Muscle of arm (tissue), 12 donors: Measurements from ENCODE around the gene SLC13A5. TPM values are rescaled to one million over a fixed set of nuclear protein-coding genes. Genes with fewer than 3 reads are reported as not detected.
"Not testable (repeated sequence)": the region's sequence is repeated elsewhere in the genome, so short reads cannot be mapped to it uniquely, and the experiment has no call there.

Experiments
- DNase-seq: peaks from one replicate; pipeline ENCODE4 v3.0.0-alpha.2; 2013
- polyA plus RNA-seq, 12 donors: library from polyadenylated mRNA; unstranded; fragments of 120-200 nt; gene quantifications; one replicate each; pipeline ENCODE4 v1.2.1, GENCODE V29; 2013; ENCODE audit not compliant: insufficient read length in 12 of 12

The SLC13A5 gene
- polyA plus RNA-seq, 12 donors = 0.11 to 1.9 (median 0.22) TPM; not detected in 3

DNA sequence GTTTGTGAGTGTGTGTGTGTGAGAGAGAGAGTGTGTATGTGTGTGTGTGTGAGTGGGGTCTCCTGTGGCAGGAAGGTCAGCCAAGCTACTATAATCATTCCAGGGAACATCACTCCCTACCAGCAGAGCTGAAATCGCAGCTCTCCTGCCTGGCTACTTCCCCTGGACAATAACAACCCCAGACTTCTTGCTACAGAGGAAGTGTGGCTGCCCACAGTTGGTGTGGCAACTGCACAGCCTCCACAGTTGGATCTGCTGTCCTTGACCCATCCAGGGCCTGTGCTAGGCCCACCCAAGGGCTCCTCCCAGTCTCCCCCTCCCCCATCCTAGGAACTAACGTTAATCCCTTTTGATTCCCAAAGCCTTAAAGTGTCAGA, 1.5 kb downstream of the SLC13A5 start:
- no peak for DNase-seq

DNA sequence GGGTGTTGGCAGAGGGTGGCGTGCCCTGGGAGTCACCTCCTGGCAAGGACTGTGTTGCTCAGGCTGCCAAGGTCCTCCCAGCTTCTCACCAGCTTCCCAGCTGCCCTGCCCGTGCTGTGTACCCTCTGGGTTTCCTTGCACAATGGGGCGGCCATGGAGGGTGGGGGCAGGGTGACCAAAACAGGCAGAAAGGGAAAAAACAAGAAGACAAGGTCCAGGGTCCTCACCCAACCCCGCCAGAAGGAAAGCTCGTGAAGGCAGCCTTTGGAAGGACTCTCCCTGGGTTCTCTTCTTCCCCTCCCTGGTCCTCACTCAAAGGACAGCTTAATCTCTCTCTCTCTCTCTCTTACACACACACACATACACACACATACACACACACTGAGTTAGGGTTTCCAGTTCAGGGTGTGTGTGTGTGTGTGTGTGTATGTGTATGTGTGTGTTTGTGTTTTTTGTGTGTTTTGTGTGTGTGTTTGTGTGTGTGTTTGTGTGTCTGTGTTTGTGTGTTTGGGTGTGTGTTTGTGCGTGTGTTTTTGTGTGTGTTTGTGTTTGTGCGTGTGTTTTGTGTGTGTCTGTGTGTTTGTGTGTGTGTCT, 2.0 kb downstream of the SLC13A5 start:
- no peak for DNase-seq

DNA sequence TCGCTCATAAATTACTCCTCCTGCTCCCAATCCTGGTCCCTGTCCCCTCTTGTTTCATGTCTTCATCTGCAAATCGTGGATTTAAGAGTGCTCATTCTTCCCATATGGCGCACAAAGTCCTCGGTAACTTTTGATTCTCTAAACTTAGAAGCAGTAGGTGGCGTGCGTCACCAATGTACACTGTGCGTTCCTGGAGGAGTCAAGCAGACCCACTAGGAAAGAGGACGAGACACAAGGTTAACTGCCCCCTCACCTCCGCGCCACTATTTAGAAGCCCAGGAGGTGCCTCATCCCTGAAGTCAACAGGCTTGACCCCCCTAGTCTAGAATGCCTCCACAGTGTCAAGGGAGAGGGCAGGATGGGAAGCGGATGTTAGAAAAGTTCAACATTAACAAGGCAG, 2.9 kb downstream of the SLC13A5 start:
- DNase-seq = no peak

DNA sequence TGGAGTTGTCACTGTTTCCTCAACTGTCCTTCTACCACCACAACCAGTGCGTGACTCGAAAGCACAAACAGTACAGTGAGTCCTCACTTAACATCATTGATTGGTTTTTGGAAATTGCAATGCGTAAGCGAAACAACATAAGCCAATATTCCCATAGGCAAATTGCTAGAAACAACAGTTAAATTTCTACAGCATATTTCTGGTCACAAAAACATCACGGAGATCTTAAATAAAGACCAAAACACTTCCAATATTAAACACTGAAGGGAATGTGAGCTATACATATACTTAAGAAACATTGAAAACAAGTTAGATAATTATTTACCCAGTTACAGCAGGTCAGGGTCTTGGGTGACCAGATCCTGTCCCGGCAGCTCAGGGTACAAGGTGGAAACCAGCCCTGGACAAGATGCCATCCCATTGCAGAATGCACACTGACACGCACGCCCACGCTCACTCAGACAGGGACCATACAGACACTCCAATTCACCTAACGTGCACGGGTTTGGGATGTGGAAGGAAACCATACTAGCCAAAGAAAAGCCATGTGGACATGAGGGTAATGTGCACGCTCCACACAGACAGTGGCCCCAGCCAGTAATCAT, 4.7 kb downstream of the SLC13A5 start:
- no peak for DNase-seq

DNA sequence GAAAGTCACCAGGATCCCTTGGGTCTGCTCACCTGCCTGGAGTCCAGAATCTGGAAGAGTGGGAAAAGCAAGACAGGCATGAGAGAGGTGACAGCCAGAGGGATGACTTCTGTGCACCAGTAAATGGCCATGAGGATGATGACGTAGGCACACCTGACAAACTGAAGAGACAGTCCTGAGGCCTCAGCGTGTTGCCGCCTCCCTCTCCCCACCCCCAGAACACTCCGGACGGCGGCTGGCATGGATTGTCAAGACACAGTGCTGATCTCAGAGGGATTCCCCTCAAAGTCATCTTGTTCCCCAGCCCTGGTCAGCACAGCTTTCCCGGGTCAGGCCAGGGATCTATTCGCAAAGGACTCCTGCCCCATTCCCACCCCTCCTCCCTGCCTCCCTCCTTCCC, 6.2 kb downstream of the SLC13A5 start:
- DNase-seq = no peak

DNA sequence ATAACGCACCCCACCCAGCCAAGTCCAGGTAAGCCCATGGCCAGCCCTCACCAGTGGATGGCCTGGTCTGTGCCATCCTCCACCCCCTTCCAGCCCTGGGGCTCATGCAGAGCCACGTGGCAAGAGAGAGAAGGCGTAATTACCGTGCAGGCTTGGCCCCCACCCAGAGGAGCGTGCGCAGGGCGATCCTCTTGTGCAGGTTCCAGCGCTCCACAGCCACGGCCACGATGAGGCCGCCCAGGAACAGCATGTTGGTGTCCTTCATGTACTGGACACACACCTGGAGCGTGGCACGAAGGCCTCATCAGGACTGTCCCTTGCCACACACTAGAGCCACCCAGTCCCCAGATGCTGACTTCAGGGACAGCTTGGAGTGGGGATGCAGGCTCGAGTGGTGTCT, 6.7 kb downstream of the SLC13A5 start:
- no peak for DNase-seq

DNA sequence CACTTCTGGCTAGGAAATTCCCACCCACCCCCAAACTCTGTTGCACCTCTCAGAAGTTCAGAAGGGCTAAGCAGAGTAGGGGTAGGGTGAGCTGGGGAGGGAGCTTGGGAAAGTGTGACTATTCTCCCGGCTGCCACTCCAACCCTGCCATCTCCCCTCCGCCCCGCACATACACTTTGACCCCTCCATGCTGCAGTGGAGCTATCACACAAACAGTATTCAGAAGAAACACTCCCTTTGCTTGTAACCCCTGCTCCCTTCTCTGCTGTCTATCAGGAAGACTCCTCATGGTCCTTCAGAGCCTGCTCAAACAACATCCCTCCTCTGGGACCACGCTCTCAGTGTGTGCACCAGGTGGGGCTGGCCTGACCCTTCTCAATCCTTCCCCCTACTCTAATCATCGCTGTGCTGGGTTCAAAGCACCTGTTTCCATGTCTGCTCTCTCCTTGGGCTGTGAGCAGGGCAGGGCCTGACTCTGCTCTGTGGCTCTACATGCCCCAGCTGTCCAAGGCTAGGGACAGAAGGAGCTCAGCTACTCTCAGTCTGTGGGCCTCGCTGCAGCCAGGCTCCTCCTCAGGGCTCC, 8.6 kb downstream of the SLC13A5 start:
- DNase-seq = no peak

DNA sequence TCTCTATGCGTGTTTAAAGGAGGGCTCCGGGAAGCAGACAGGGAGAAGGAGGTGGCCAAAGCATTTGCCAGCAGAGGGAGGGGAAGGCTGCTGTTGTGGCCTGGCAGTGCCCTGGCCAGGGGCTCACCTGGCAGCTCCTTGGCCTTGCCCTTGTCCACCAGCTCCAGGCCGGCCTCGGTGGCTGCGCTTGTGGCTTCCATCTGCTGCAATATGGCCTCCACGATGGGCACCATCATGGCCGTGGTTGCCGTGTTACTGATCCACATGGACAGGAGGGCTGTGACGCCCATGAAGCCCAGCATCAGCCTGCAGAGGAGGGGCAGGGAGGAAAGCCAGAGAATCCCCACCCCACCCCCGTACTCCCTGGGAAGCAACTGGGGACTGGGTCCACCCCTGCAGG, 9.4 kb downstream of the SLC13A5 start:
- no peak for DNase-seq

DNA sequence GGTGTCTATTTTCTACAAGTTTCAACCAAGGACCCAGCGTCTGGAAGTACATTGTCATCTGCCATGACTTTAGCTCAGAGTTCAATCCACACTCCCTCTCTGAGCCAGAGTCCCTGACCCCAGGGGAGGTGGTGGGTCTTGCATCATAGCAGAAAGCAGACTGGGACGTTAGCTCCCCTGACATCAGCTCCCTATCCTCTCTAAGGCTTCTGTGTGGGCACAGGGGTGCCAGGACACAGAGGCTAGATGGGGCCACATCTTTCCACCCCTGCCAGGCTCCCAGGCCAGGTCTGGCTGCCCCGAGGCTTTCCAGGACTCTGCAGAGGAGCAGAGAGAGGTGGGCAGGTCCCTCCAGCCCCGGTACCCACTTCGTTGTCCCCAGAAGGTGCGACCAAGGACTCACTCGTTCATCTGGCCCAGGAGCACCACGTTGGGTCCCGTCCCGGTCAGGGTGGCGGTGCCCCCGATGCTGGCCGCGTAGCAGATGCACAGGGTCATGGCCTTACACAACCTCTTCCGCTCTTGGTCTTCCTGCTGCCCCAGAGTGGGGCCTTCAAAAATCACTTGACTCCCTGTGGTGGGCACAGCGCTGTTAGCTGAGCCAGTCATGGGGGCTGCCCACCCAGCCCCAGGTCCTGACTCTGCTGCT, 10.5 kb downstream of the SLC13A5 start:
- no peak for DNase-seq

DNA sequence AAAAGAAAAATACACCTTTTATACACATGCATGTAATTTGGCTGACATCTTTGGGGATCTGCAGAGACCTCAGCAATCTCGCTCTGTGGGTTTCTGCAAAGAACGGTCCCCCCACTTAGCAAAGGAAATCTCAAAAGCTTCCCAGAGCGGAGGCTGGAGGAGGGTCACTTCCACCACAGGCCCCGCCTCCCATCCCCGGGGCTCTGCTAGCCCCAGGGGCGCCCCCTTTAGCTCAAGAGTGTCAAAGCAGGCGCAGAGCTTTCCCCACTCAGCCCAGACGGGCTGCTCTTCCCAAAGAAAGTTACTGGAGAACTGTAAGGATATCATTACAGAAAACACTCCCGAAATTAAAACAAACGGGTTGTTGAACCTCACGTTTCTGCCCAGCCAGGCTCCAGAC, 11.4 kb downstream of the SLC13A5 start:
- DNase-seq = no peak

DNA sequence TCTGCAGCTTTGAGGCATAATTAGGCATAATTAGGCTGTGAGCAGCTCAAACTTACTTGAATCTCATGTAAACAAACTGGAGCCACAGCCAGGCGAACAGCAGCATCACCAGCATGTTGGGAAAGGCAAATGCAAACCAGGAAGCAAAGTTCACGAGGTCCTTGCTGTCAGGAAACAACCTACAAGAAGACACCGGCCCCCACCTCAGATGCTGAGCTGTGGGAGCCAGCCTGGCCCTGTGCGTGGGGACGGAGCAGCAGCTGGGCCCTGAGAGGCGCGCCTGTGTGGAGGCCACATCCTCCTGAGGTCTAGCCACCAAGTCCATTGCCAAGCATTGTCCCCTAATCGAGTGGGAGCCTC, 12.2 kb downstream of the SLC13A5 start:
- no peak for DNase-seq

DNA sequence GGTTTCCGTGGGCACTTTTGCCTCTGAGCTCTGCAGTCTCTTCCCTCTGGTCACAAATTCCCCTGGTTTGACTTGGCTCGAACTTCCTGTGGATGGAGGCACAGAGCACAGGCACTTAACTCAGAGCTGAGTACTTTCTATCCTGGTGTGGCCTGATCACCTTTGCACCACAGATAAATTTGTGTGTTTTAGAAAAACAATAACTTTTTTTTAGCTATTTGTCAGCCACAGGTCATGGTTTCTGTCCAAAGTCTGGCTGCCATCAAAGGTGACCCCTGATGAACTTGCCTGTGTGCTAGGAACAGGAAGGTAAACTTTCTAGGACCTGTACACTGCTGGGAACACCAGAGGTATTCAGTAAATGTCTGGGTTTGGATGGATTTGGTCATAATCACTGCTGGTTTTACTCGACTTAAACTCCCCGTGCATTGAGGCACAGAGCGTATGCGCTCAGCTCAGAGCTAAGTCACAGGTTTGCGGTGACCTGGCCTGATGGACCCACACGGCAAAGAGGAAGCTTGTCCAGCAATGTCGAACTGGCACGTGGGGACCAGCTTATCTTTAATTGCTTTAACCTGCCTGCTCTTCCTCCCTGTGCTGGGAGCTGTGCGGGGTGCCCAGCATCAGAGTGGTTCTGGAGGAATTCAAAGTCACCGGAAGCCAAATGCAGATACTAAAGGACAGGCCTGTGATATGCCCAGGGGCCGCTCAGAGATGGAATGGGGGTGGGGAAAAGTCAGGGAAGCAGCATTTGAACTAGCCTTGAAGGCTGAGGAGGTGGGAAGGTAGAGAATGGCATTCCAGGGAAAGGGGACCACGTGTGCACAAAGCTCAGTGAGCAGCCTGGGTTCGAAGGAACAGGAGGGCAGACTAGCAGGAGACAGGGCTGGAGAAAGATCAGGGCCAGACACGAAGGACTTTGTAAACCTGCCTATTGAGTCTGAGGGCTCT, 12.9 kb downstream of the SLC13A5 start:
- no peak for DNase-seq

DNA sequence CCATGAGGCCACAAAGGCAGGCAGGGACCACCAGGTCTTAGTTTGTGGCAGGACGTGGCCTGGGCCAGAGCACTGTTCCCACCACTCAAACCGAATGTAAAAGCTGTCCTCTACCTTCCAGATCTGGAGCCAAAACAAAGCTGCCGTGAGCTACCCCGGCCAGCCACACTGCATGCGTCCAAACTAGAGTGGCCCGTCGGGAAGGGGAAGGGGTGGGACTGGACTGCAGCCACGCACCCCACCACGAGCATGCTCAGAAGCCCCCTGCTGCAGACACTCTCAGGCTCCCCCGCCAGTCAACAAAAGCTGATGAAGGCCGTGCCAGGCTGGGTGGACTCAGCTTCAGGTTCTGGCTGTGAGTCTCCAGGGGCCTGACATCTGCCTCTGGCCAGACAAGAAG, 15.2 kb downstream of the SLC13A5 start:
- DNase-seq = no peak

DNA sequence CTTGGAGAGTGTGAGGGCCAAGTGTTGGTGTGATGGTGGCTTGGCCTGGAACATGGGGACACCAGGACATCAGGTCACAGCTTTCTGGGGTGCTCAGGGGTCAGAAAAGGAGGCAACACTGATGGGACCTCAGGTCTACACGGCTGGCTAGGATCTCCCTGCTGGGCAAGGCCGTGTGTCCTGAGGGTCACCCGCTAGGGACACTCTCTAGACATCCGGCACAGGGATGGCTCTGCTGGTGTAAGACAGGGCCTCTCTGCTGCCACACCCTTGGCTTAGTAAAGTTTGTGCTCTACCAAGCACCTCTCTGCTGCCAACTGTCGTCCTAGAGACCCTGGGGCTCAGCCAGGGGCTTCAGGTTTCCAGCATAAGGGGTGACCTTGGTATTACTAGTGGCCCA, 16.3 kb downstream of the SLC13A5 start:
- DNase-seq = no peak

DNA sequence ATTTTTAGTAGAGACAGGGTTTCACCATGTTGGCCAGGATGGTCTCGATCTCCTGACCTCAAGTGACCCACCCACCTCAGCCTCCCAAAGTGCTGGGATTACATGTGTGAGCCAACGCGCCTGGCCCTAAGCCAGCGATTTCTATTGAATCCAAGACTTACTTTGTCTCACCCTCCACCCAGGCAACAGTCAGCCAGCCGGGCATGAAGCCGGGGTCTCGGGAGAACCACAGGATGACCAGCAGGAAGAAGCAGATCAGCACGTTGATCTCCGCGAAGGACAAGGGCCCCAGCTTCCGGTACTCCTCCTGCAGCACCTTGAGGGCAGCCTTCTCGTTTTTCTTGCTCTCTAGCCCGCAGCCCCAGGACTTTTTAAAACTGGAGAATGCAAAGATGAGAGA, 17.6 kb downstream of the SLC13A5 start:
- DNase-seq = no peak

DNA sequence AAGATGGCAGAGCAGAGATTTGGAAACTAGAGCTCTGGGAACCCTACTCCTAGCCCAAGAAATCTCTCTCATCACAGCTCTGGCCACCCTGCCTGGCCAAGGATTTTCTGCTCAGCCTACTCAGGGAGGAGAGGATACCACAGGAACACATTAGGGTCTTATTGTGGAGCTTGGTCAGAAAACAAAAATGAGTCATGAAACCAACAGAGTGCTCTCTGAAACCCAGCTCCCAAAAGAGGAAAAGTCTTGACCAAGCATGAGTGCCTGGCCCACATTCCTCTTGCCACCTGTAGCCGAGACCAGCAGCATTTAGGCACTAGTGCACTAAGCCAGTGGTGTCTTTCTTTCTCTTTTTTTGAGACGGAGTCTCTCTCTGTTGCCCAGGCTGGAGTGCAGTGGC, 18.1 kb downstream of the SLC13A5 start:
- no peak for DNase-seq

DNA sequence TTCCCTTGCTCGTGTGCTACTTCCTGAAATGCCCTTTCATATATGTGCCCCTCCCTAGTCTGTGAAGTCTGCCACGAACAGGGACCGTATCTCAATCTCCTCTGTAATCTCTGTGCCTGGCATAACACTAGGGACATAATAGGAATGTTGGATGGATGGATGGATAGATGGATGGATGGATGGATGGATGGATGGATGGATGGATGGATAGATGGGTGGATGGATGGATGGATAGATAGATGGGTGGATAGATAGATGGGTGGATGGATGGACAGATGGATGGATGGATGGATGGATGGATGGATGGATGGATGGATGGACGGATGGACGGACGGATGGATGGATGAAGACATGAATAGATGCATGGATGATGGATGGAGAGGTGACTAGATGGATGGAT, 21.2 kb downstream of the SLC13A5 start:
- DNase-seq = not testable (repeated sequence)

DNA sequence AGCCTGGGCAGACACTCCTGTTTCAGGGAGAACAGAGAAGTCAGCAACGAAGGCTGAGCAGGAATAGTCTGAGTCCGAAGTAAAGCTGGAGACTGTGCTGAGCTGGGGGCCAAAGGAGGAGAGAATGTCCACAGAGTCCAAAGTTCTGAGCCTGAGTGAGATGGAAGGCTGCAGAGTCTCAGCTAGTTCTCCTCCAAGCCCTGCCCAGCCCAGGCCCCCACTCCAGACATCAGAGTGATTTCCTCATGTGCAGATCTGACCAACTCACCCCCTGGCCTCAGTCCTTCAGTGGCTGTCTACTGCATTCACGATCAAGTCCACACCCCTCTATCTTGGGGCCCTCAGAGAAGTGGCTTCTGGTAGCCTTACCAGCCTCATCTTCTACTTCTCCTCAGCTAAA, 21.6 kb downstream of the SLC13A5 start:
- DNase-seq = no peak

DNA sequence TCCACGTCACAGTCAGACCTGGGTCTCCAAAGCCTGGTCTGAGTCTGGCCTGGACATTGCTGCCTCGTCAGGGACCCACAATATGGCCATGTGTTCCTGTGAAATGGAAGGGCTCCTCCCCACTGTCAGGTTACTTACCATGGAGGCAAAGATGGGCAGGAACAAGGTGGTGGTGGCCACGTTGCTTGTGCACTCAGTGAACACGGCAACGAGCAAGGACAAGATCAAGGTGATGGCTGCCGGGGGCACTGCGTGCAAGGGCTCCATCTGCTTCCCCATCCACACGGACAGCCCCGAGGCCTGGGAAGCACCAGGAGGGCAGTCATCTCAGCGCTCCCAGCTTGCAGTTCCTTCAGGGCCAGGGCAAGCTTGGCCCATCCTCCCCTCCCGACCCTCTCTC, 22.5 kb downstream of the SLC13A5 start:
- DNase-seq = no peak

DNA sequence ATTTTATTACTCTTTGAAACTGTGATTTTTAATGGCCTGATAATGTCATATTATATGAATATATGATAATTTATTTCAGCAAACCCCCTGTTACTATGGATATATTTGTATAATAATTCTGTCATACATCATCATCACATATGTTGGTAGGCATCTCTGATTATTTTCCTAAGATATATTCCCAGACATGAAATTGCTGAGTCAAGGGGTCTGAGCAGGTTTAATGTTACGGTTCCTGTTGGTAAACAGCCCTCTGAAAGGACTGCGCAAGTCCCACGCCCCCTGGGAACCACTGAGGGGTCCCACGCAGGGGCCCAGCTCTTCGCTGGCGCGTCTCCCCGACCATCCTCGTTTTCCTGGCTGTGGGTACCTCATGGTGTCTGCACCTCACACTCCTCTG, 24.2 kb downstream of the SLC13A5 start:
- DNase-seq = no peak

DNA sequence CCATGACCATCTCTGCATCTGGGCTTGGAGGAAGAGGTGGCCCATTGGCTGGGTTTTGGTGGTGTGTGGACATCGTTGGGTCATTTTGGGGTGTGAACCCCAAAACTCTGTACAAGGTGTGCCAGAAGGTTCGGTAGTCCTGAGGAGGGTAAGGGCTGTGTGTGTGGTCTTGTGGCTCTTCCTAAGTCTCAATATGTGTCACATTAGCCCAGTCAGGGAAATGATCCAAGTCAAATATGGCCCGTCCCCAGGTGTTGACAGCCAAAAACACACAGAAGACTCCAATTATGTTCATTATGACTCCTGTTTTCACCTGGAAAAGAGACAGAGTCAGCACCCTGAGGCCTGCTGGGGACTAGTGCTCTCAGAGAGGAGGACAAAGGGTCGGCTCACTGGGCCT, 27.1 kb downstream of the SLC13A5 start:
- no peak for DNase-seq
